HG02588 (cell line): ENCODE results near the gene COL18A1.

Experiments used
- ATAC-seq: cut with Tn5 transposase; IDR thresholded peaks from one replicate; pipeline ENCODE4 v1.9.1; 2021; ENCODE audit warnings: mild to moderate bottlenecking, moderate library complexity; ENCODE audit not compliant: unreplicated experiment

Gene COL18A1

GRCh38 chr21:45476582-45476981 is 71.6 kb downstream of the COL18A1 start:
- no peak for ATAC-seq

- no peak for ATAC-seq
Observed at GRCh38 chr21:45477176-45478114, 72.5 kb downstream of the COL18A1 start.

- ATAC-seq = no peak
Observed at GRCh38 chr21:45478115-45478801, 73.3 kb downstream of the COL18A1 start.

- no peak for ATAC-seq
Observed at GRCh38 chr21:45478816-45479669, 74.1 kb downstream of the COL18A1 start.

GRCh38 chr21:45479691-45480675 is 75.0 kb downstream of the COL18A1 start:
- ATAC-seq = no peak

- no peak for ATAC-seq
Observed at GRCh38 chr21:45480701-45481500, 75.9 kb downstream of the COL18A1 start.

GRCh38 chr21:45481566-45481965 is 76.6 kb downstream of the COL18A1 start:
- ATAC-seq = no peak

- no peak for ATAC-seq
Observed at GRCh38 chr21:45481977-45482898, 77.3 kb downstream of the COL18A1 start.

- no peak for ATAC-seq
Observed at GRCh38 chr21:45482899-45483821, 78.2 kb downstream of the COL18A1 start.

- ATAC-seq = no peak
Observed at GRCh38 chr21:45484318-45484717, 79.4 kb downstream of the COL18A1 start.

GRCh38 chr21:45485686-45486442 is 80.9 kb downstream of the COL18A1 start:
- ATAC-seq = no peak

- ATAC-seq = no peak
Observed at GRCh38 chr21:45486443-45487160, 81.6 kb downstream of the COL18A1 start.

GRCh38 chr21:45487161-45487806 is 82.3 kb downstream of the COL18A1 start:
- ATAC-seq = no peak

- ATAC-seq = no peak
Observed at GRCh38 chr21:45487891-45488600, 83.1 kb downstream of the COL18A1 start.
